Kidney glomerular epithelial cell (primary cell): ENCODE data around the gene WWOX.

Experiments
- DNase-seq: peaks from one replicate; lab custom pipeline; 2025; lab: John Stamatoyannopoulos, UW

WWOX gene

GRCh38 chr16:78227855-78228254, 128.4 kb downstream of the WWOX start:
- DNase-seq: no peak

GRCh38 chr16:78228704-78229103, 129.2 kb downstream of the WWOX start:
- no peak for DNase-seq

- no peak for DNase-seq
Observed at GRCh38 chr16:78230832-78231231, 131.4 kb downstream of the WWOX start.

DNA sequence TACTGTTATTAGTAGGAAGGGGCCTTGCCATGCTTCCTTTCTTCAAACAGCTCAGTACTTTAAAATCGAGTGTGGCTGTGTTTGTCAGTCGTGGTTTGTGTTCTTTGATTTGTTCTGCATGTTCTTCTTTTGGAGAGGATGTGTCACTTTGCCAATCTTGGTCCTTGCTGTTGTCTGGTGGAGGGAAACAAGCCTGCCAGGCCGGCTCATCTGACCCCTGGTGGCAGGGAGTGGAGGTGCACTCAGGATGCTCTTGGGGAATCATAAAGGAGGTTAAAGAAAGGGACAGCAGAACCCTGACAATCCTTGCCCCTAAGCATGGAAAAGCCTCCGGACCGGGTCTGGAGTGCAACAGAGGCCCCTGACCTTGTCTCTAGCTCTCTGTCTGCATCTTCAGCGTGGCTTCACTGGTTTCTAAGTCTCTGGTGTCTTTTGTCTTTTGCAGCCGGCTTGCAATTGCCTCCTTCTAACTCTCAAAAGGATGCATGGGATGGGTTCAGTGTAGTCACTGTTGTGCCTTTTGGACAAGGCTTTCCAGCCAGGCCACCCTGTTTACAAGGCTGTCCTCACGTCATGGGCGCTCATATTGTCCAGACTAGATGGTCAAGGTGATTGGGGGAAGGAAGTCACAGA, 135.8 kb downstream of the WWOX start:
- DNase-seq: peak; percentile 39

DNA sequence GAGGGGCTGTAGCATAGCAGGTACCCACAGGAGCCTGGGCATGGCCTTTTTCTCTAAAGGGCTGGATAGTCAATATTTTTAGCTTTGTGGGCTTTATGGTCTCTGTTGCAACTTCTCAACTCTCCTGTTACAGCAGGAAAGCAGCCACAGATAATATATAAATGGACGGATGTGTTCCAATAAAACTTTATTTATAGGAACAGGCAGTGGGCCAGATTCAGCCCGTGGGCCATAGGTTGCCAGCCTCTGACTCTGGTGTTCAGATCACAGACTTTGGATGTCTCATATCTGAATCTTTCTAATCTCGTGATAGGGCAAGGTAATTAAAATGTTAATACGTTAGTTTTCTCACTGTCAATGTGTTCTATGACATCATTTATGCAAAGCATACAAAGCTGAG, 136.4 kb downstream of the WWOX start:
- DNase-seq: no peak

DNA sequence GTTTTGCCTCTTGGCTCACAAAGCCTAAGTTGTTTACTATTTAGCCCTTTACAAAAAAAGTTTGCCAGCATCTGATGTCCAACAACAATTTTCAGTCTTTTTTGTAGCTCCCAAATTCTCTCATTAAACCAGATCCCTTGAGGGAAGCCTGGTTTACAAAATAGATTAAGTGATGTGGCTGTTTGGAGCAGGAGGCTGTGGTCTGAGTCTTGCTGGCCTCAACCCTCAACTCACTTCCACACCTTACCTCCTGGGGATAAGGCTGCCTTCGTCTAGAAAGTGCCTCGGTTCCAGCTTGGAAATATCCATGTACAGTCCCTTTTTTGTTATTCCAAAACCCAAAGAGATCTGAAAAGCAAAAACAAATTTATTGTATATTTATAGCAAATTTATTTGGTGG, 138.4 kb downstream of the WWOX start:
- DNase-seq: no peak

GRCh38 chr16:78240459-78241222, 141.2 kb downstream of the WWOX start:
- DNase-seq: peak; percentile 54

GRCh38 chr16:78242239-78242630, 142.8 kb downstream of the WWOX start:
- DNase-seq: peak; percentile 53

- DNase-seq: peak; percentile 4
Observed at GRCh38 chr16:78244131-78244895, 144.9 kb downstream of the WWOX start.

GRCh38 chr16:78246559-78246958, 147.1 kb downstream of the WWOX start:
- no peak for DNase-seq

DNA sequence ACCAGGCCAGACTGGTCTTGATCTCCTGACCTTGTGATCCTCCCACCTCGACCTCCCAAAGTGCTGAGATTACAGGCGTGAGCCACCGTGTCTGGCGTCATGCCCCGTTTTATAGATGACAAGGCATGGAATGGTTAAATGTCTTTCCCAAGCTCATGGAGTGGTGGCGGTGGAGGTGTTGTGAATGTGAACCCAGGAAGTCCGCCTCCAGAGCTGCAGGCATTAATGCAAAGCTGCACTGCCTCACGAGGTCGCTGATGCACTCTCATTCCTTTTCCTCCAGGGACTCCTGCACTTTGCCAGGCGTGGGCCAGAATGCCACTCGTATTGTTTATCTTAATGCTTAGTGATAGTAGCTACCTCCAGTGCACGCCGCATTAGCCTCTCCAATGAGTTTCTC, 149.6 kb downstream of the WWOX start:
- peak; percentile 9 for DNase-seq

GRCh38 chr16:78249832-78250231, 150.4 kb downstream of the WWOX start:
- DNase-seq: no peak

DNA sequence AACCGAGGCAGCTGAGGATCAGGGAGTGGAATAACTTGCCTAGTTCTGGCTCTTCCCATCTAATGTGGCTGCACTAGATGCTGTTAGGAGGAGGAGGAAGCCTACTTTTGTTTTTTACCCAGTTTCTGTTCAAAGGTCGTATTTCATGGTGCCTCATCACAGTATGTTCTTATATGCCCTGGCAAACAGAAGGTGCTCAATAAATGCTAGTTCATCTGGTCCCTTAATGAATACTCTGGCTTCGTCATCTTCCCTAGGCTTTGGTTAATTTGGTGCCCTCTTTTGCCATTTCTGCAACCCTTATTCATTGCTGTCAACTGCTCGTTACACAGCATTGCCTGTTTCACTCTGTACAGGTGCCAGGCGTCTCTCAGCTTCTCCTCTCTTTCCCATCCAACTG, 151.7 kb downstream of the WWOX start:
- DNase-seq: no peak

DNA sequence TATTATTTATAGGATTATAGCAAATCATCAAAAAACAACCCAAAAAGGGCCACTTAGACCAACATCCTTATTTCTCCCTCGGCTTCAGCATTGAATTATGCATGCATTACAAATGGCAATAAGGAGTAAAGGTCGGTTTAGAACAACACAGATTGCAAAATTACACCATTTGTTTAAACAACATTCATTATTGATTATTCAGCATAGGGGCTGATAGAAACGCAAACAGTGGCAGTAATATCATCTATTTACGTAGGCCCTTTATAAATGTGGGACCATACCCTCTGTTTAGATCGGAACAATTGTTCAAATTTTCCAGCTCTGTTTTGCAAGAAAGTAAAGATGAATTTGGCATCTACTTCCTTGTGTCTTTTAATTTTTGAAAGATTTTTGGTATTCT, 153.3 kb downstream of the WWOX start:
- DNase-seq: no peak

- DNase-seq: no peak
Observed at GRCh38 chr16:78254841-78255240, 155.4 kb downstream of the WWOX start.

- peak; percentile 35 for DNase-seq
Observed at GRCh38 chr16:78256686-78257375, 157.4 kb downstream of the WWOX start.

DNA sequence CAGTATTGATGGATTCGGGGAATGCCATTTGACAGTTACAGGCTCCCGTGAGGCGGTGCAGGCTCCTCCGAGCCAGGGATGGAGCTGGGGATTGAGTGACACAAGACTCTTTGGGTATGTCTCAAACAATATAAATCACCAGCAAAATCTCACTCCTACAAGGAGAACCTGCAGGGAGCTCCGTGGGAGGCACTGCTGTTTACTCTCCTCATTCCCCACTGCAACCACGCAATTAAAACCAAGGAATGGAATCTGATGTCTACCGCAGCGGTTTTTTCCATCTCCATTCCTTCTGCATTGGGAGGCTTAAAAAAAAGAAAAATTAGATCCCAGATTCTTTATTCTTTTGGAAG, 157.9 kb downstream of the WWOX start:
- DNase-seq: peak; percentile 51

- no peak for DNase-seq
Observed at GRCh38 chr16:78258375-78259065, 159.1 kb downstream of the WWOX start.

DNA sequence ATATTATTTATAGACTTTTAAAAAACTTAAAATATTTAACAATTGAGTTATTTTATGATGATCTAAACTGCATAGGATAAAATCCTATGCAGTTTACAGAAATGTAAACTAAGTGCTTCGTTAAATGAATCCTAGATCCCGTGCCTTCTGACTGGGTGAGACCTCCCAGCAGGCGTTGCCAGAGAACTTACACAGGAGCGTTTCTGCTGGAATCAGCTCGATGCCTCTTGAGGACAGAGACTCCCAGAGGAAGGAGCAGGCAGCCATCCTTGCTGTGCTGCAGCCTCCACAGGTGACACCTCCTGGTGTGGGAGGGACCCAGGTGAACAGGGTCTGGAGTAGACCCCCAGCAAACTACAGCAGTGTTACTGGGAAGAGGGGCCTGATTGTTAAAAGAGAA, 160.4 kb downstream of the WWOX start:
- DNase-seq: no peak

GRCh38 chr16:78264642-78265041, 165.2 kb downstream of the WWOX start:
- no peak for DNase-seq

DNA sequence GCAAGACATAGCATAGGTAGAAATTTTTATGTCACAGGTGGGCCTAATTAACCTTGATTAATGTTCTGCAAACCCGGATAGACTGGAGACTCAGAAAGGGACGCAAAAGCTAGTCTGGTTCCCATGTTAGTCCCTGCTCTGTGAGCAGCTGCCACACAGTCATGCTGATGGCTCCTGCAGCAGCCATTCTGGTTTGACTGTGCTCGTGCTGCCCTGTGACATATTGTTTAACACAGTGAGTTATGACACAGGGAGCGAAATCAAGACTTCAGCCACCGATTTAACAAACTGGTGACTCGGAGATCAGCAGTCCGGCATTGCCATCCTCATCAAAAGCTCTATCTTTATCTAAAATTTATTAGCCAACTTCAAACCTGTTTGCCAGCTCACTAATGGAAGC, 169.8 kb downstream of the WWOX start:
- DNase-seq: no peak

DNA sequence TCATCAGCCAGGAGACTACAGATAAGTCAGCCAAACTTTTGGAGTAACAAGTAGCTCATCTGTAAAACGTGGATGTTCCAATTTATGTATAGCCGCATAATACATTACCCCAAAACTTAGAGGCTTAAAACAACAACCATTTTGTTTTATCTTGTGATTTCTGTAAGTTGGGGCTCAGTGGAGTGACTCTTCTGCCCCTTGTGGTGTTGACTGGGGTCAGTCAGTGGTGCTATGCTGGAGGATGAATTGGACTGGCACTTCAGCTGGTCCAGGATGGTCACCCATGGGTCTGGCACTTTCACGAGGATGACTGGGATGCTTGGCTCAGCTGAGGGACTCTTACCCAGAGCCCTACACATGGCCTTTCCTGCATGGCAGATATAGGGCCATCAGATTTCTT, 172.5 kb downstream of the WWOX start:
- DNase-seq: no peak
